HL-60/S4 (cell line): ENCODE results near the gene PKP3.
"Not testable (repeated sequence)": the region's sequence is repeated elsewhere in the genome, so short reads cannot be mapped to it uniquely, and the experiment has no call there.

Experiments
- in situ Hi-C: fragments of 300-500 bp; cut with MboI; formaldehyde crosslinking; loops from 2 replicates; pipeline ENCODE4 v1.14.3; 2022; ENCODE audit warnings: low sequenced_read_pairs

PKP3 gene

GRCh38 chr11:376531-377173 lies 17.4 kb upstream of the PKP3 start:
- in situ Hi-C loops, result no loop called here

GRCh38 chr11:377174-377865 lies 16.7 kb upstream of the PKP3 start:
- in situ Hi-C loops, result no loop called here

GRCh38 chr11:377883-378500 lies 16.0 kb upstream of the PKP3 start:
- in situ Hi-C loops, result no loop called here

- in situ Hi-C loops, result no loop called here
These were observed 14.6 kb upstream of the PKP3 start for GRCh38 chr11:379205-380094.

- in situ Hi-C loops, result no loop called here
These were observed 13.9 kb upstream of the PKP3 start for GRCh38 chr11:380095-380480.

GRCh38 chr11:380491-380890 lies 13.5 kb upstream of the PKP3 start:
- in situ Hi-C loops, result no loop called here

GRCh38 chr11:380996-381395 lies 13.0 kb upstream of the PKP3 start:
- in situ Hi-C loops, result no loop called here

- in situ Hi-C loops, result no loop called here
These were observed 12.4 kb upstream of the PKP3 start for GRCh38 chr11:381501-382072.

GRCh38 chr11:382081-382629 lies 11.9 kb upstream of the PKP3 start:
- in situ Hi-C loops, result no loop called here

- in situ Hi-C loops, result no loop called here
These were observed 10.6 kb upstream of the PKP3 start for GRCh38 chr11:383431-383830.

GRCh38 chr11:384511-384910 lies 9.5 kb upstream of the PKP3 start:
- in situ Hi-C loops, result no loop called here

- in situ Hi-C loops, result no loop called here
These were observed 8.2 kb upstream of the PKP3 start for GRCh38 chr11:385594-386351.

- in situ Hi-C loops, result no loop called here
These were observed 7.5 kb upstream of the PKP3 start for GRCh38 chr11:386483-386882.

GRCh38 chr11:387193-387793 lies 6.7 kb upstream of the PKP3 start:
- in situ Hi-C loops, result no loop called here

- in situ Hi-C loops, result not testable (repeated sequence)
These were observed 4.6 kb upstream of the PKP3 start for GRCh38 chr11:389369-389768.

GRCh38 chr11:390175-390574 lies 3.8 kb upstream of the PKP3 start:
- in situ Hi-C loops, result no loop called here

GRCh38 chr11:391117-392017 lies 2.6 kb upstream of the PKP3 start:
- in situ Hi-C loops, result no loop called here

GRCh38 chr11:392102-392777 lies 1.8 kb upstream of the PKP3 start:
- in situ Hi-C loops, result no loop called here
